ENCODE results near the gene DDO.

The DDO gene

DNA sequence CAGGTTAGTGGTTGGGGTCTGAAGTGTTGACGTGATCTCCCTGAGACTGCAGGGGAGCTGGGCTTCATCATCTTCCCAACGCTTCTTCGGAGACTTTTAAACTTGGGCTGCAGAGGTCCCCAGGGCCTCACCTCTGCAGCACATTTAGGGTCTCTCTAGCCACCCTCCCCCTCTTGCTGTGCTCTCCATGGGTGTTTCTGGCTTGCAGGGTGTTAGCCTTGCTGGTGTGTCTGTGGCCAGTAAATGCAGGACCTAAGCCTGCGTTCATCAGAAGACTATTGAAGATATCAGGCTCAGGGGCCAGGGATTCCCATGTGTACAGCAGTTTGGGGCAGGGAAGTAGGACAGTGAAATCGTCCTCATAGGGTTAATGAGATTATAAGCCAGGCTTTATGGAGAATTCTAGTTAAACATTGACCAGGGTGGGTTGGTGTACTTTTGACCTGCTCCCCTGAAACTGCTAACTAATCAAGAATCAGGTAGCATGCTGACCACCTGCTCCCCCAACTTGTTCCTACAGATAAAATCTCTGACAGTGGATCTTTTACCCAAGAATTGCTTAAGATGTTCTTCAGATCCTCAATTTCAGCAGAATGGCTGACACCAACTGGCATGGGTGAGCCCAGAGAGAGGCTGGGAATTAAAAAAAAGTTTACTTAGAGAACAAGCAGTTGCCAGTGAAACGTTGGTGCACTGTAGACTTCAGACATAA, 3.8 kb upstream of the DDO start:
- no peak for DNase-seq

DNA sequence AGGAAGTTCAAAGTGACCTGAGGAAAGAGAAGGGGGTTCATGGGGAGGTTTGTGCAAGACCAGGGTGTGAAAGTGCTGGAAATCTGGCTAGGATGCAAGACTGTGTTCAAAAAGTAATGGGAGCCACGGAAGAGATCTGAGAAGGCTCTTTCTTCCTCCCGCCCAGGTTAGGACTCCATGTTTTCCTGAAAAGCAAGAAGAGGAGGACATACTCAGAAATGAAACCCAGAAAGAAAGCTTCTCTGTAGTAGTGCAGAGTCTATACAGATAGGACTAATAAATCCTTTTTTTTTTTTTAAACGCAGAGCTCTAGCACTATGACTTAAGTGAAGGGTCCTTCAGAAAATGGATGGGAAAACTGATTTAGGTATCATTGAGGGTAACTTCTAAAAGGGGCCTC, 3.2 kb upstream of the DDO start:
- no peak for DNase-seq

DNA sequence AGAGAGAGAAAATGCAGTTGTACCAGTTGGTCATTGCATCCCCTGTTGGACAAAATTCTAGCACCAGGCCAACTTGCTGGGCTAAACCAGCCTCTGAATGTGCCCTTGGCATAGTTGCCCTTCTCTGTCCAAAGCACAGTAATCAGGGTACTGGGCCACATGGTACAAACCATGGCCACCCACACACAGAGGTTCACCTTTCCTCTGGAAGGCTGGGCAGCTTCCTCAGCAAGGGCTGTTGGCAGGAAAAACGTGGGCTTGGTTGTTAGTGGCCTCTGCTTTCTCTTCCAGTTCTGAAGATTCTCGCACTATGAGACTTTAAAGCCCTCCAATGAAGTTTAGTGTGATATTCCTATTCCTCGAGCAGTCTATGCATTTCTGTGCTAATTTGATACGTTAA, 706 bp downstream of the DDO start:
- no peak for DNase-seq

DNA sequence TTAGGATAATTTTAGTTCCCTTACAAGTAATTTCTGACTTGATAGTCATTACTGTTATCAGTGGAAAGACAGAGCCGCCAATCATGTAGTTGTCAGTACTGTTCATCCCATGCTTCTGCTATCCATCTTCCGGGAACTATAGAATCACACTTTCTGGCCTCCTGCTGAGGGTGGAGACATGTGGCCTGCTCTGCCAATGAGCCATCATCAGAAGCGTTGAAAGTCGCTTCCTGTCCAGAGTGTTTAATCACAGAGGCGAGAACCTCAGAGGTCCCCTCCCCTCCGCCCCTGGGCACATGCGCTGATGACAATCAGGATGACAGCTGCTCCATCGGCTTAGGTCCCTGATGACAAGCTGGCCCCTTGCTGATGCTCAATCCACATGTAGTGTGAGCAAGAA, 3.0 kb downstream of the DDO start:
- DNase-seq = no peak

DNA sequence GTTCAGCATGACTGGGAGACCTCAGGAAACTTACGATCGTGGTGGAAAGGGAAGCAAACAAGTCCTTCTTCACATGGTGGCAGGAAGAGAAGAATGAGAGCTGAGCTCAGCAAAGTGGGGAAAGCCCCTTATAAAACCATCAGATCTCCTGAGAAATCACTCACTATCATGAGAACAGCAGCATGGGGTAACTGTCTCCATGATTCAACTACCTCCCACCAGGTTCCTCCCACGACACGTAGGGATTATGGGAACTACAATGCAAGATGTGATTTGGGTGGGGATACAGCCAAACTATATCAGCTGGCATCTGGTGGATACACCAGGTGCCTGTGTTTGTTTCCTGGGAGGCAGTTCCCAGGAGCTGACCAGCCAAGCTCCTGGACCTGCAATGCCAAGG, 4.9 kb downstream of the DDO start:
- no peak for DNase-seq

DNA sequence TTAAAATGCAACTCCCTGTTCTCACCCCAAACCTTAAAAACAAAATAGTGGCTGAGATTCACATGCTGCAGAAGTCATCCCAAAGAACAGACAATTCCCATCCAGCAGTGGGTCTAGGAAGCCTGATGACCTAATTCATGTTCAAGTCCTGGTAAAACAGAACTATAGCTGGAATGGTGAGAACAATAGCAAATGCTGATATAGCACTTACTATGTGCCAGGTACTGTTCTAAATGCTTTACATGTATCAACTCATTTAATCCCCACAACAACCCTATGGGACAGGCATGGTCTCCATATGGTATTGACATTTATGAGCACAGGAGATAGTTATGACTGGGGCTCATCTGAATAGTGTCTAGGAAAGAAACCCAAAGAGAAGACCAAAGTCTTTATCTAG, 5.6 kb downstream of the DDO start:
- no peak for DNase-seq

DNA sequence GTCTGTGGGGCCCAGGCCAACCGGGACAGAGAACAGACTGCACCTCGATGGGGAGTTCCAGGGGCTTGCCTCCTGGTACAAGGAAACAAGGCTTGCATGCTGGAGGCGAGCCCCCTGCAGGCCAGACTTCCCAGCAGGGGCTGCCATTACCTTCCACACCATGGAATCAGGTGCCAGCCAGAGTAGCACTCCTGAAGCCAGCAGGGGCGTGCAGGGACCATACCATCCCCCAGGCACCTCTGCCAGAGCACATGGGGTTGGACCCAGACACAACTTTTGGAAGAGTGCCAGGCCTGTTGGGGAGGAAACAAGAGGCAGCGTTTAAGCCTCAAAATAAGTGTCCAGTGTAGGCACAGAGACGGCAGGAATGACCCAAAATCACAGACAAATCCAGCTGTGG, 6.5 kb downstream of the DDO start:
- DNase-seq = no peak

DNA sequence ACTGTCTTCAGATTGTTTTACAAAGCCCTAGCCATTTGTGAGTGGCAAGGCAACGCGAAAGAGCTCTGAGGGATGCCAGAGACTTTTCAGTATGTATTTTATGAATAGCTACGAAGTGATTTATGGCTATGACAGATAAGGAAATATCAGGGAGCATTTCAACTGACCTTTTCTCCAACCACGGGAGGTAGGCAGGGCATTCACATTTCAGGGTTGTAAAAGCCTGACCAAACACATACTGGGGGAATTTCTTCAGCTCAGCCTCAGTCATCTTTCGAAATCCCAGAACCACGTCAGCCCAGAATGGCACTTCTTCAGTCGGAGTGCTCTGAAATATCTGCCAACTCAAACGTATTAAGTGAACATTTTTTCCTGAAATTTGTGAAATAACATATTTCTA, 10.8 kb downstream of the DDO start:
- DNase-seq = no peak

DNA sequence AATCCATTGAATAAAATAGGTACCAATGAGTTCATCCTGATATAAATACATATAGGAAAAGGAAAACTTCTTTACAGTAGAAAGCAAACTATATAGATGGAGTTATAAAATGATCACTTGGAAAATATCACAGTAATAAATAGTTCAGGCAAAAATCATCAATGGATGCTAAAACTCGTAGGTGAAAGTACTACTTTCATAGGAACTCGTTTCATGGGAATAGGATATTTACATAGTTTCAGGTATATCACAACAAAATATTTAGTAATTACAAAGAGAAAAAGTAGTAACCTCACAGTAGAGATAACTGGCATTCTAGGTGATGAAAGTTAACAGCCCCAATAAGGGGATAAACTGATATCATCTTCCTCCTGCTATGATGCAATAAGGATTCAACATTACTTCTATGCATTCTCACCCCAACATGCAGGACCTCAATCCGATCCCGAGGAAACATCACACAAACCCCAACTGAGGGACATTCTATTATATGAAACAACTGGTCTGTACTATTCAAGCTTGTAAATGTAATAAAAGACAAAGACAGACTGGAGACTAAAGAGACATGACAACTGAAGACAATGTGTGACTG, 13.7 kb downstream of the DDO start:
- DNase-seq = no peak

DNA sequence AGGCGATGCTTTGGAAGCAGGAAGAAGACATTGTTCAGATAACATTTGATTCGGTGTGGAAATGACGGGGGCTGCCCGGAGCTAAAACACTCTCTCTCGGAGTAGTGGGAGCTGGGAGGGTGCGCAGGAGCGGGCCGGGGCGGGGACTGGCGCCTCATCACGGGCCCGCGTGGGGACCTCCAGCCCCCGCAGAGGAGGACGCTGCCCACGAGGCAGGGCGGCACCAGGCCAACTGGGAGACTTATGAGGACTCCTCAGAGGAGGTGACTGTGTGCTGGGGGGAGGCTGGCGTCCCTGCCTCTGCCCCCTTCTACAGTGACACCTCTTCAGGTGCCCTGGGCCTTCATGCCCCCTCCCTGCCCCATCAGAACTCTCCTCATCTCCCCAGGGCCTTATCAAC, 15.2 kb downstream of the DDO start:
- DNase-seq = no peak

DNA sequence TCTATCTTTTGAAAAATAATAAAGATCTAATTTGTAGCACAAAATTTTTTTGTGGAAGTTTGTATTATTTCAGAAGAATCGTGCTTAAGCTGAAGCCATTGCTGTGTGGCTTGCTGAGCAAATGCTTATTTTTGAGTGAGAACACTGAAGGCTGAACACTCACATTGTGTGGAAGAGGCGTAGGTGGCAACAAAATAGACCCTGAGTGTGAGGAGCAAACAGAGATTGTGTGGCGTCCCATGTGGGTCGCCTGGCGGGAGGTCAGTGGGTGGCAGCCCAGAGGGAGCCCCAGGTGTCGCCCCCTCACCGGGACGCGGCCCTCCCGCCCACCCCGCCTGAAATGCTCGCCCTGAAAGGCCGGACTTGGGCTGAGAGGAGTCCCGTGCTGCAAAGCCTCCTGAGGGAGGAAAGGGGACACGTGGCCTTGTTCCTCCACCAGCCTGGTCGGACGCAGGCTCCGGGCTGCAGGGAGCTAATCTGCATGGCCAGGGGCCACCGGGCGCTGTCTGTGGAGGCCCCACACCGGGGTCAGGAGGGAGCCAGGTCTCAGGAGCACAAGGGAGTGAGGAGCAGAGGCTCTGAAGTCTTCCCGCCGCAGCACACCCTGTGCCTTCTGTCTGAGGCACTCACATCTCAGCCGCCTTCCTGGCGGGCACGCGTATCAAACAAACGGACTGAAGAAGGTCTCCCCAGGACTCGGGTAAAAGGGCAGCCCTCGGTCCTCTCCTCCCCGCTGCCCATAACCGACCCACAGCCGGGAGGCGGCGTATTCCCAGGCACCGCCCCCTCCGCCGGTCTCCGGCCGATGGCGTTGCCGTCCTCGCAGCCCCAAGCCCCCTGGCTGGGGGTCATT, 15.9 kb downstream of the DDO start:
- no peak for DNase-seq

DNA sequence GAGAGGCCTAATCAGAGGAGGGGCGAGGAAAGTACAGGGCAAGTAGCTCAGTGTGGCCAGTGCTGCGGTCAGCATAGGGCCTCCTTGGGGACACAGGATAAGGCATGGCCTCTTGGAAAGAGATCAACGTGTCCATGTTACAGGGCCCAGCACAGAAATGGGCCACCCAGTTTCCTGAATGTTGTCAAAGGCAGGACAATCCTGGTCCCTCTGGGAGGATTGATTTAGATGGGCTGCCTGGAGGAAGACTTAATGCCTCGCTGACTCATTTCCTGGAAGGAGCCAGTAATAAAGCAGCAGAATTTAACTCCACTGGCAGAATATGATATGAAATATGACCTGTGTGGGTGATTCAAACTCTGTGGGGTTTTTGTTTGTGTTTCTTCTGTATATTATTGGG, 16.6 kb downstream of the DDO start:
- DNase-seq = no peak

DNA sequence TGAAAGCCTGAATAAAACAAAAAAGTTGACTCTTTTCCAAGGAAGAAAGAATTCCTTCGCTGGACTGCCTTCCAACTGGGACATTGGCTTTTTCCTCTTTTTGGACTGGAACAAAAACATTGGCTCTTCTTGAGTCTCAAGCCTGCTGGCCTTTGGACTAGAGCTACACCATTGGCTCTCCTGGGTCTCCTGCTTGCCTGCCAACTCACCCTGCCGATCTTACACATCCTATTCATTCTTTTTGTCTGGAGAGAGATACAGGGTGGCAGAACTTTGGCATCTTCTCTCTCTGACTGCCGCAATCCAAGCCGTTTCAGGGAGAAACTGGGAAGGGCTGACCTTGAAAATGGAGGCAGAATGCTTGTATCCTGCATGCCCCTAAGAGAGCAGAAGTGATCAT, 20.2 kb downstream of the DDO start:
- no peak for DNase-seq

DNA sequence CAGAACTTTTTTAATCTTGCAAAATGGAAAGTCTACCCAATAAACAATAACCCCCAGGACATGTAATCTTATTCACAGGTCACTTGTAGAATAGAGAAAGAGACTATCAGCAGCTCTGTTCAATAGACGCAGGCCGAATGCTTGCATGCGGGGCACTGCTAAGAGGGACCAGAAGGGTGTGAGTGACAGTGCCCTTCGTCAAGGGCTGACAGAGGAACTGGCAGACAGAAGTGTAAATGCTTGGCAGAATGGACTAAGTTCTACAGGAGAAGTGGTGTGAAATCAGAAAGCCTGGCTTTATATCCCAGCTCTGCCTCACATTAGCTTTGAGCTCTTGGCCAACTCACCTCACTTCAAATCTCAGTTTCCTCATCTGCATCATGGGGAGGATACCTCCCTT, 21.0 kb downstream of the DDO start:
- no peak for DNase-seq

DNA sequence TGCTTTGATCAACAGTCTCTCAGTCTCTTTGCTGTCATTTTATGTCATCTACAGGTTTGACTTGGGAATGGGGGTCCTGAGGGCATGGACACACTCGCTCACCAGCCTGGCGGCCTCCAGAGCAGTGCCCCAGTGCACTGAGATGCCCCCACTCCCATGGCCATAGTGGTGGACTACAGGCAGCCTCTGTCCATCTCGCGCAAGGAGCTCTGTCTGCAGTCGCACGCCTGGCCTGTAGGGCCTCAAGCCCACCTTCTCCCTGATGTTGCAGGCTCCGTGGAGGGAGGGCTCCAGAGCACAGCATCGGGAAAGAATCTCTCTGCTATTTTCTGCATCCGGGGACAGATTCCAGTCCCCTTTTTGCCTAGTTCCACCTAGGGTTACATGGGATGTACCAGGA, 22.6 kb downstream of the DDO start:
- DNase-seq = no peak

DNA sequence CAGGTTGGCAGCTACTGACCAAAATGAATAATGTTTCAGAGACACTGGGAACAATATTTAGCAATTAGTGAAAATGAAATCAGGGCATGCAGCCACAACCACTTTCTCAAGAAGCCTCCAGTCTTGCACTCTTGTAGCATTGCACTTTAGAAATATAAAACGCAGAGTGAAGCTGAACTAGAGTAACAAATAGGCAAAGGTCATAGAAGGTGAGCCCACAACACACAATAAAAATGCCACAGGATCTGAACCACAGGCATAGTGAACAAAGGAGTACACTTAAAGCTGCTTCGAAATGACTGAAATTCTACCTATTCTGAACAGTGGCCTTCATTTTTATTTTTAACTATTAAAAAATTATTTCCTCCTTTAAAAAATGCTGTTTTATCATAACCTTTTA, 25.0 kb downstream of the DDO start:
- no peak for DNase-seq

DNA sequence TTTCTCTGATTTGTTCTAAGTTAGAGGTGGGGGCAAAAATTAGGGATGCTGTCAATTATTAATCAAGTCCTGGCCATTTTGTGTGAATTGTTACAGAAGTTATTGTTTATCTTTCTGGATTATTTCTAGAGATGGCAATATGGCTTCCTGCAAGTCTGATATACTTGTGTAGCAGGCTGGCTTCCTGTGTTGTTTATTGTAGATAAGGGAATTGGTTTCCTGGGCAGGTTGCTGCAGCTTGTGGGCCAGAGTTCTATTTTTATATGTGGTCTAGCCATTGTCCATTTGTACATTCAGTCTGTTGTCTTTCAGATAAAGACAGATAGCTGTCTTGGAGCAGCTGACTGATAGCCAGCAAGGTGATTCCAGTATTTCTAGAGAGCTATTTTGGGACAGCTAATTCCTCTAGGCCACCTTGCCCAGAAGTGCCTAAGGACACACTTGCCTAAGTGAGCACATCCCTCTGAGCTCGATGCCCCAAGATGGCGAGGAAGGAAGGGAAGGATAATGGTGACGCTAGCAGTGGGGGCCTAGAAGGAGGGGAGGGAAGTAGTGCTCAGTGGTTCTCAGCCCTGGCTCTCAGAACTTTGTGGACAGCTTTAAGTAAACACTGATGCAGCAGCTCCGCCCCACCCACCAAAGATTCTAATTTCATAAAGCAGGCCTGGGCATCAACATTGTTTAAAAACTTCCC, 25.5 kb downstream of the DDO start:
- no peak for DNase-seq

DNA sequence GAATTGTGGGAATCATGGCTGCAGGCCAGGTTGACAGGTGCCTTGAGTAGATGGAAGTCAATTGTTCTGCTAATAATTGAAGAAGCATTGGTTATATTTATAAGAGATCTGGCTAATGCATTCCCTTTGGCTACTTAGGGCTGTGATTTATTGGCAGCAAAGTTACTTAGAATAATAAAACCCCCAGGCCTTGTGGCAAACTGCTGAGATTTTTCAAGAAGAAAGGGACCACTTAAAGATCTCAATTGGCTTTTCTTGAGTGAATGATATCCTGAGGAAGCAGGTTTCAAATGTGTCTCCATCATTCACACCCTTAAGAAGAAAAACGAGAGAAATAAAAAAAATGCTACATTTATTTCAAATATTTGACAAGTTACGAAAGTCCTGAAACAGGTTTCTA, 27.4 kb downstream of the DDO start:
- DNase-seq = no peak

DNA sequence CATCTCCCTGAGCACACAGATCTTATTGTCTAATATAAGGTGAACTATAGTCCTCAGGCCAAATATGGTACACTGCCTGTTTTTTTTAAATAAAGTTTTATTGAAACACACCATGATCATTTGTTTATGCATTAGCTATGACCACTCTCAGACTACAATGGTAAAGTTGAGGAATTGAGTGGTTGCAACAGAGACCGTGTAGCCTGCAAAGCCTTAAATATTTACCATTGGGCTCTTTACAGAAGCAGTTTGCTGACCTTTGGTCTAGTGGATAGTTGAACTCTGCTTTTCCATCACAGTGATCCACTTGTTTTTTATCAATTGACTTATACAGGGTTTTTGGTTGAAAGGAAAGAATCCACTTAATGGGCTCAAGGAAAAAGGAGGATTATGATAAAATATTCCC, 29.9 kb downstream of the DDO start:
- DNase-seq = no peak

DNA sequence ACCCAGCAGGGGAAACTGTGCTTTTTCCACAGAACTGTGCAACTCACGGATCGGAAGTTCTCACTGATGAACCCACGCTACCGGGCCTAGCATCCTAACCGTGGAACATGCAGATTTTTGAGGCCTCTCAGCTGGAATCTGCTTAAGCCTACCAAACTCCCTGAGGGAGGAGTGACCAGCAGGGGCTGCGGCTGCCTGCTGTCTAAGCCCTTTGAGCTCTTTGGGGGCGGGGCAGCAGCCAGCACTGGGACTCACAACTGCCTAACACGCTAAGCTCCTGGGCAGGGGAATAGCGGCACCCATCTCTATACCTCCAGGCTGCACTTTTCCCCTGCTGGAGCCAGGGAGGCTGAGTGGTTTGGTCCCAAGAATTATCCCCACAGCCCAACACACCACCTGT, 36.8 kb downstream of the DDO start:
- DNase-seq = no peak

DNA sequence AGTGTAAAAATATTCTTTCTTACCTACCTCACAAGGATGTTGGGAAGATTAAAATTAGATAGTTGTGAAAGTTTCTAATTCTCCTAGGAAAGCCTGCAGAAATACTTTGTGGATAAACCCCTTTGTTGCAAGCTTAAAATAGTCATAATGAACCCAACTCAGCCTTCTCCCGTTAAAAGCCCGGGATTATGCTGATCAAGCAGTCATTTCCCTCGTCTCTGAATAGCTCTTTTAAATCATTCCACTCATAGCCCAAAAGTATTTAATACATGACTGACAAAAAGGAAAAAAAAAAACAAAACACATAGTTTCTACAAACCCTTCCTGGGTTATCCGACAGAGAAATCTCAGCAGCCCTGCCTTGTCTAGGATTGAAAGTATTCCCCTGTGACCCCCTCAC, 46.3 kb downstream of the DDO start:
- no peak for DNase-seq

DNA sequence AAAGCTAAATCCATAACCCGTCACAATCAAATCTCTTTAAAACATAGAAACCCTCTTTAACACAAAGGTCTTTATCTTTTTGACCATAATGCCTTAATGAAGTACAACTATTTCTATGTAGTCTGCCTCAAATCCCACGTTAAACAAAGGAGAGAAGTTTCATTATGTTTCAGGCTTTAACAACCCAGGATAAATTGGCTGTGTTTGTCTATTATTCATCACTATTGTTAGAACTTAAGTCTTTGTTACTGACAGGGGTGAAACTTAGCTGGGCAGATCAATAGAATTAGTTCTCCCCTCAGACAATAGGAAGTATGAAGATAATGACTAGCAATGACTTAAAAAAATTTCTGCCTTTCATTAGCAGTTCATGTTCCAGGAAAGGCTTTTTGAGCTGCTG, 47.1 kb downstream of the DDO start:
- no peak for DNase-seq

DNA sequence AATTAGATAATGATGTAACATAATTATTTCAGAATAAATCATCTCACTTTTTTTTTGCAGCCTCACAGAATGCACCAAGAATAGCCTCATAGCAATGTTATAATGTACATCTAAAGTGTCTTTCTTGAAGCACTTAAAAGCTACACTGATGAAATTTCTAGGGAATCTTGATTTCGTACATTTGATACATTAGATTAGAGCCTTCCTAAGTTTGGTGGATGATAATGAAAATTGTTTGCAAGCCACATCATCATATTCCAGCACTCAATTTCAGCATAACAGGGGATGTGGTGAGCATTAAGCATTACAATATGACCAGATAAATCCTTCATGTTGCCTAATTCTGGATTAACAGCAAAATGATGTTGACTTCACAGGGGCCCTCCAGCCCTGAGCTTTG, 47.5 kb downstream of the DDO start:
- no peak for DNase-seq

DNA sequence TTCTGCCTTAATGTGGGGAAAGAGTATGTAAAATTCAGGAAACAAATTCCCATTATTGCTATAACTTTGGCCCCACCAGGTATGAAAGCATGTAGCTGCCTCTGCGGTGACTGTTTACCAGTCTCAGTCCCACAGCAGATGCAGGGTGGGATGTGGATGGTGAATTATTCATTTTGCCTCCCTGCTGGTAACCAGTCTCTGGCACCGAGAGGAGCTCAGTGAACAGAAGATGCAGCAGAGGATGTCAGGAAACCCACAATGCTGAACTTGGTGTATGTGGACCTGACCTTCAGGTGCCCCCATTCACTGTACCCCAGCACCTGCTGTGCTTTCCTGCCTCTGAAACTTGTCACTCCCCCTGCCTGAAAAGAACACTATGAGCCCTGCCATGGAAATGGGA, 48.4 kb downstream of the DDO start:
- no peak for DNase-seq

Measured in stimulated activated CD4-positive, alpha-beta T cell treated with anti-CD3 and anti-CD28 coated beads, Interleukin-1b, Interleukin-23, amount 100 ng/mL, for 48 hours (primary cell).